NCI-H1417 treated with DMSO at 0.1 percent for 48 hours (cell line): ENCODE data around the gene RASAL3.
"Not testable (repeated sequence)": the region's sequence is repeated elsewhere in the genome, so short reads cannot be mapped to it uniquely, and the experiment has no call there.

Experiments
- DNase-seq: peaks from one replicate; lab custom pipeline; 2025; lab: John Stamatoyannopoulos, UW

RASAL3 gene

GRCh38 chr19:15473821-15474220, 9.5 kb upstream of the RASAL3 start:
- DNase-seq: not testable (repeated sequence)

- DNase-seq: no peak
Observed at GRCh38 chr19:15471639-15472101, 7.3 kb upstream of the RASAL3 start.

- DNase-seq: no peak
Observed at GRCh38 chr19:15469513-15470297, 5.4 kb upstream of the RASAL3 start.

DNA sequence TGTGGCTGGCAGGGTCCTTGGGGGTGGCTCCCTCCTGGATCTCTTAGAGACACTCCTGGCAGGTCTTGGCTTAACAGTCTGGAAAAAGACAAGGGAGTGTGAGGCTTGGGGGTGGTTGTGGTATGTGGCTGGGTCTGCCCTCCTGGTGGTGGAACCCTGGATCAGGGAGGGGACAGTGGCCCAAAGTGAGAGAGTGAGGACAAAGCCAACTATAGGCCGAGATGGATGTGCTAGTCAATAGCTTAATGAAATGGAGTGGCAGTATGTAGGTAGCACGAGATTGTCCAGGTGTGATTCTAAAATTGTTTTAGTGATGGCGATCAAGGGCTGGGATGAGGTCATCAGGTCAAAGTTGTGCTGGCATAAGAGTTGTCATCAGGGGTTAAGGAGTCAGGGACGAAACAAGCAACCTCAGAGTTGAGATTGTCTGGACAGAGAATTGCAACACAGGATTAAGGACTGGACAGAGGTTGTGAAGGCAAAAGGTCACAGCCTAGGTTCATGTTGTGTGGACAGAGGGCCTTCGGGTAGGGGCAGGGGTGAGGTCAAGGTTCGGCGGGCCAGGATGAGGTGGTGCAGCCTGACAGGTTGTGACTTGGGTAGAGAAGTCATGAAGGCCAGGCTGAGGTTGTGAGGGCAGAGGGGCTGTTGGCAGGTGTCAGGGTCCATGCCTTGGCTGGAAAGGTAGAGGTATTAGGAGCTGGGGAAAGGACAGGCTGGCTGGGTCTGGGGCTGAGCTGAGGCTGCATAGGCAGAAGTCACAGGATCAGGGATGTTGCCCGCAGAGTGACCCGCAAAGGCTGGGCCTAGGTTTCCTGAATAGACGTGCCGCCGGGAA, 4.5 kb upstream of the RASAL3 start:
- no peak for DNase-seq

DNA sequence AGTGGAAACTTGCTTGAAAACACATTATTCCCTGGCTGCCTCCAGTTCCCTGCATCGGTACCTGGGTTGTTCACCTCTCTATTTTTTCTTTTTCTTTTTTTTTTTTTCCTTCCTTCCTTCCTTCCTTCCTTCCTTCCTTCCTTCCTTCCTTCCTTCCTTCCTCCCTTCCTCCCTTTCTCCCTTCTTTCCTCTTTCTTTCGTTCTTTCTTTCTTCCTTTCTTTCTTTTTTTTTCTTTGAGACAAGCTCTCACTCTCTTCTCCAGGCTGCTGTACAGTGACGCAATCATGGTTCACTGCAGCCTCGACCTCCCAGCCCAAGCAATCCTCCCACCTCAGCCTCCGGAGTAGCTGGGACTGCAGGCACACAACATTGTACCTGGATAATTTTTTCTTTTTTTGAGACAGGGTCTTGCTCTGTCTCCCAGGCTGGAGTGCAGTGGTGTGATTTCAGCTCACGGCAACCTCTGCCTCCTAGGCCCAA, 3.4 kb upstream of the RASAL3 start:
- no peak for DNase-seq

DNA sequence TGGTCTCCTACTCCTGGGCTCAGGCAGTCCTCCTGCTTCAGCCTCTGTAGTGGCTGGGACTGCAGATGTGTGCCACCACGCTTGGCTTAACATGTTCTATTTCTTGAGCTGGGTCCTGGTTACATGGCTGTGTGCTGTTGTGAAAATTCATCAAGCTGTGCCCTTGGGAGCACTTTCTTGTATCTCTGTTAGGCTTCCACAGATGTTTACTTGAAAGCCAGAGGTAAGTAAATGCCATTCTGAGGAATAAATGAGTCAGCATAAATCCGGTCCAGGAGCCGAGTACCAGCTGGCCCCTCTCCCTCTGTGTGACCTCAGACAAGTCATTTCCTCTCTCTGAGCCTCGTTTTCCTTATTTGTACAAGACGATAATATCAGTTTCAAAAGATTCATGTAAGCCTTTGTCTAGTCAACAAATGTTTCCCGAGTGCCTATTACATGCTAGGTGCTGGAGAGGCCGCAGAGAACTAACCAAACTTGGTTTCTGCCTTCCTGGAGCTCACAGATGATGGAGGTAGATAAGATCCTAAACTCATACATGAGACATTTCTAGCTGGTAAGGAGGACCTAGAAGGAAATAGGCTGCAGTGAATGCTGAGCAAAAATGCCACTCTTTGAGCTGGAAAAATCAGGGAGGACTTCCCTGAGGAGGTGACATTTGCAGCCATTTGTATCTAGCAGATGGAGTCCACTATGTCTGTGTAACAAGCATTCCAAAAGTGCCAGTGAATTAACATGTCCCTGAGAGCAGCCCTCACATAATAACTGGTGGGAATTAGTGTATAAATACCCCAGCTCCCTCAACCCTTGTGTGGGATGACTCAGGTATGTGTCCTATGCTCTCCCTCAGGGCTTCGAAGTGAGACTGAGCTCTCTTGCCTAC, 2.7 kb upstream of the RASAL3 start:
- DNase-seq: no peak

GRCh38 chr19:15463861-15464371, 428 bp downstream of the RASAL3 start:
- DNase-seq: no peak

- no peak for DNase-seq
Observed at GRCh38 chr19:15461694-15462093, 2.6 kb downstream of the RASAL3 start.

GRCh38 chr19:15457701-15458484, 6.5 kb downstream of the RASAL3 start:
- DNase-seq: no peak

DNA sequence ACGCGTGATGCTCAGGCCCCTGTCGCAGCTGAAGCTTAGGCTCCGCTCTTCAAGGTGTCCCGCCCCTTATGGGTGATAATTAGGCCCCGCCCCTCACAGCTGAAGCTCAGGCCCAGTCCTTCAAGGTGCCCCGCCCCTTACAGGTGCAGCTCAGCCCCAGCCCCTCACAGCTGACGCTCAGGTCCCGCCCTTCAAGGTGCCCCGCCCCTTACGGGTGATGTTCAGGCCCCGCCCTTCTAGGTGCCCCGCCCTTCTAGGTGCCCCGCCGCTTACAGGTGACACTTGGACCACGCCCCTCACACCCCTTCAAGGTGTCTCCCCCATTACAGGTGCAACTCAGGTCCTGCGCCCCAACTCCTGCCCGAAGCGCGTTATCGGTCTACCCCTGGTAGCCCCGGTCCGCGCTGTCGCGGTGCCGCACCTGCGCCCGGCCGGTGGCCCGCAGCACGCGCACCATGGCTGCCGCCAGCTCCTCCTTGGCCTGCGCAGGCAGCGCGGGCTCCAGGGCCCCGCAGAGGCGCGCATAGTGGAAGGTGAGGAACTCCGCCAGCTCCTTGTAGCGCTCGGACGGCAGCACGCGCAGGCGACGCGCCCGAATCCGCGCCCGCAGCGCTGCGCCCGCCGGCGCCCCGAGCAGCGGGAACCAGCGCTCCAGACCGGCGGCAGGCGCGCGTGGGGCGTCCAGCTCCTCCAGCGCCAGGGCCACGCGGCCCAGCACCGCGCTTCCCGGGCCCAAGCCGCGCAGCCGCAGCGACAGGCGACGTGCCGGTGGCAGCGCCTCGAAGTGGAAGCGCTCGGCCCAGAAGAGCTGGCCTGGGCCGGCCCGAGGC, 7.3 kb downstream of the RASAL3 start:
- no peak for DNase-seq

GRCh38 chr19:15456441-15456840, 7.9 kb downstream of the RASAL3 start:
- DNase-seq: no peak

DNA sequence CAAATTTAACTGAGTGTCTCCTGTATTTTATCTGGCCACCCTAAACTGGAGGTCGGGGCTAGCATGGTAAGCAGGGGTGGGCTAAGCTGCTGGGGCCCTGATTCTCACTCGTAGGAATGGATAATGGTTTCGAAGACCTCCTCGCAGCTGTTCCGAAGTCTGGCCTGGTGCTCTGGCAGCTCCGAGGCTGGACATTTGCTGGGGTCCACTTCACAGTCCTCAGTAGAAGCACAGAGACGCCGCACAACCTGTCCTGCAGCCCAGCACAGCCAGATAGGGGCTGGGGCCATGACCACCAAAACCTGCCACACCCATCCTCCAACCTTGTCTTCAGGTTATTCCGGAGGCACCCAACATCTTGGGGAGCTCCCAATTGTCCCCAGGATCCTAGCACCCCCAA, 8.3 kb downstream of the RASAL3 start:
- no peak for DNase-seq

GRCh38 chr19:15453906-15454860, 10.2 kb downstream of the RASAL3 start:
- no peak for DNase-seq

DNA sequence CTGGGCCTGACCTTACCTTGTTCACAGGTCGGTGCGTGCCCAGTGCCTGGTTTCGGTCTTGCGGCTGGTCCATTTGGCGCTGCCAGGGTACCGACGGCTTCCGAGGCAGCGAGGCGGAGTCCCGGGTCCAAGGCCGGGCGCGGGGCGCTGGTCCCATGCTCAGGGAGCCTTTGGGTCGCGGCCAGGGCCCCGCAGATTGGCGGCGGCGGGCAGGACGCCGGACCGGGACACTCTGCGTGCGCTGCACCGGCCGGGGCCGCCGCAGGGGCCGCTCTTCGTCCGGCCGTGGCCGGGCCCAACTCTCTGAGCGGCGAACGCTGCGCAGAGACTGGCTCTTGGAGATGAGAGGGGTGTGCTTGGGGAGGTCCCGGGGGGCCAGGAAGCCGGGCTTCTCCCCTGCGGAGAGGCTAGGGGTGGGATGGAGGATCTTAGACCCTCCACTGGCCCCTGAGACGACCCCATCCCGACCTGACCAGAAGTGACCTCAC, 11.2 kb downstream of the RASAL3 start:
- no peak for DNase-seq

- DNase-seq: no peak
Observed at GRCh38 chr19:15452111-15453047, 12.0 kb downstream of the RASAL3 start.

DNA sequence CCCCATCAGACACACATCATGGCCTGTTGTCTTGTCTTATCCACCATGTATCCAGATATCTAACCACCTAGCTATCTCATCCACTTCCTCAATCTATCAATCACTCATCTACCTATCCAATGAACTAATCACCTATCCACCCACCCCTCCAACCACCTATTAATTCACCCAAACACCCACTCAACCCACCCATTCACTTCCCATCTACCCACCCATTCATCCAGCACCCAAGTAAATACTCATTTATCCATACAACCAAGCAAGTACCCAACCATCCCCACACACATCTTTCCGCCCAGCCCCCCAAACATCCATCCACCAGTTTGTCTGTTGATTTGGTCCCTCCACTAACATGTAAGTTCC, 13.8 kb downstream of the RASAL3 start:
- DNase-seq: no peak

GRCh38 chr19:15449620-15450527, 14.5 kb downstream of the RASAL3 start, which contains the start of gene WIZ:
WIZ (minus strand) TSS chr19:15449956; CDS start chr19:15448307, 1,649 bp downstream.
- no peak for DNase-seq
